K562 (cell line): ENCODE data around the gene SLC22A4. TPM values are rescaled to one million over a fixed set of nuclear protein-coding genes. Genes with fewer than 3 reads are reported as not detected.

Source experiments
- ATAC-seq: fragments of 200-7000 bp; cut with Tn5 transposase; 3 replicates; pipeline ENCODE4 v1.9.1; 2020; ENCODE audit warnings: moderate library complexity
- BruUV-seq: library from RNA; stranded (reverse); fragments of 400-500 nt; replicated peaks from 2 replicates; lab custom pipeline; 2021; lab: Mats Ljungman, UMichigan
- CTCF ChIA-PET: fragments of 300-600 bp; formaldehyde crosslinking; extraction: SDS; loops from one replicate; lab custom pipeline; 2021; ENCODE audit warnings: low intra/inter-chr PET ratio; lab: Yijun Ruan, JAX
- POLR2A ChIA-PET: fragments of 300-600, 350-650 bp; sonication (Branson Sonifier 250); formaldehyde crosslinking; extraction: SDS; loops from one replicate; lab custom pipeline; 2021; ENCODE audit warnings: antibody characterized with exemption, inconsistent platforms; lab: Yijun Ruan, JAX
- DNase-seq, 4 experiments: peaks; one replicate each; pipeline versions ENCODE4 v3.0.0 to v3.0.0-alpha.2; 2011 to 2018; ENCODE audit warnings: low spot score in 3 of 4, mixed read lengths in 3 of 4; ENCODE audit errors: extremely low read depth in 1 of 4
- FAIRE-seq: peaks from 2 replicates; lab custom pipeline; 2011; peaks lifted over from hg19 to GRCh38; lab: Jason Lieb, UNC
- H2AFZ ChIP-seq: 2 replicates; pipeline ENCODE4 v1.6.0; 2011; ENCODE audit warnings: low read depth, low read length, control low read depth, inconsistent platforms
- H3K27ac ChIP-seq: fragments of 200-600 bp; 3 replicates; pipeline ENCODE4 v1.8.0; 2011; ENCODE audit warnings: low read depth, mild to moderate bottlenecking, control low read depth, inconsistent platforms, low read length, moderate library complexity, mixed read lengths; ENCODE audit errors: extremely low read depth
- H3K27me3 ChIP-seq, 2 experiments: fragments of 300-600 bp in 1 of 2; 2 replicates in 1 of 2; 3 replicates in 1 of 2; pipeline versions ENCODE4 v1.6.0 to v1.8.0; 2011; ENCODE audit warnings: inconsistent platforms in 2 of 2, low read length in 2 of 2, mild to moderate bottlenecking in 1 of 2, mixed read lengths in 1 of 2, moderate library complexity in 1 of 2; ENCODE audit not compliant: control insufficient read depth in 2 of 2, insufficient read depth in 2 of 2
- H3K36me3 ChIP-seq: fragments of 300-600 bp; 3 replicates; pipeline ENCODE4 v1.8.0; 2011; ENCODE audit warnings: mild to moderate bottlenecking, low read length, inconsistent platforms; ENCODE audit not compliant: control insufficient read depth, insufficient read depth
- H3K4me1 ChIP-seq, 2 experiments: fragments of 200-600 bp in 1 of 2; replicated peaks in 1 of 2; 2 replicates in 1 of 2; 3 replicates in 1 of 2; pipeline versions ENCODE4 v1.5.1 to v1.8.0; 2011; ENCODE audit warnings: inconsistent platforms in 2 of 2, low read length in 2 of 2, mild to moderate bottlenecking in 1 of 2, mixed read lengths in 1 of 2, moderate library complexity in 1 of 2; ENCODE audit not compliant: control insufficient read depth in 2 of 2, insufficient read depth in 2 of 2
- H3K4me2 ChIP-seq: 2 replicates; pipeline ENCODE4 v1.6.1; 2011; ENCODE audit warnings: low read length, control low read depth, inconsistent platforms, mixed read lengths; ENCODE audit not compliant: insufficient read depth
- H3K4me3 ChIP-seq: fragments of 200-600 bp; sonication (generic), shearing (Covaris generic); 2 replicates; pipeline ENCODE4 v1.5.1; 2016; ENCODE audit warnings: control low read depth, inconsistent platforms
- H3K79me2 ChIP-seq: fragments of 200-600 bp; 3 replicates; pipeline ENCODE4 v1.8.0; 2011; ENCODE audit warnings: low read length, inconsistent platforms; ENCODE audit not compliant: control insufficient read depth, insufficient read depth
- H3K9ac ChIP-seq, 2 experiments: 2 replicates each; pipeline versions ENCODE4 v1.6.0 to v1.6.1; 2011; ENCODE audit warnings: low read depth in 2 of 2, low read length in 2 of 2, control low read depth in 1 of 2, inconsistent platforms in 1 of 2, mild to moderate bottlenecking in 1 of 2, mixed read lengths in 1 of 2; ENCODE audit not compliant: insufficient read depth in 1 of 2
- H3K9me1 ChIP-seq: one replicate; pipeline ENCODE4 v1.6.0; 2011; ENCODE audit warnings: inconsistent platforms, mild to moderate bottlenecking, low read length, moderate library complexity; ENCODE audit not compliant: control insufficient read depth, insufficient read depth
- H3K9me3 ChIP-seq: replicated peaks from 2 replicates; pipeline ENCODE4 v1.5.1; 2011; ENCODE audit warnings: low read depth, low read length, inconsistent platforms; ENCODE audit not compliant: control insufficient read depth, insufficient read depth
- H4K20me1 ChIP-seq: replicated peaks from 2 replicates; pipeline ENCODE4 v1.6.1; 2011; ENCODE audit warnings: low read length, inconsistent platforms, mixed read lengths; ENCODE audit not compliant: control insufficient read depth, insufficient read depth
- ELF1 ChIP-seq: fragments of 200-800 bp; sonication (Bioruptor generic); IDR thresholded peaks from 2 replicates; pipeline ENCODE4 v1.6.1; 2016; ENCODE audit warnings: missing genetic modification characterization, missing compliant biosample characterization
- ETV6 ChIP-seq, 3 experiments: fragments of 150-350 bp in 1 of 3; sonication (generic) in 1 of 3; formaldehyde crosslinking in 1 of 3; IDR thresholded peaks; 2 replicates each; pipeline versions ENCODE4 v1.6.1 to v1.8.0; 2014 to 2022; ENCODE audit warnings: borderline replicate concordance in 2 of 3, low read depth in 2 of 3, antibody characterized with exemption in 1 of 3, low read length in 1 of 3, mild to moderate bottlenecking in 1 of 3, missing genetic modification reagents in 1 of 3
- HMG20B ChIP-seq: fragments of 250-450 bp; sonication (Bioruptor Pico); IDR thresholded peaks from 2 replicates; pipeline ENCODE4 v1.5.0; 2021; ENCODE audit warnings: mild to moderate bottlenecking
- KAT2B ChIP-seq: IDR thresholded peaks from one replicate; pipeline ENCODE4 v1.6.1; 2012; ENCODE audit warnings: low read depth, mild to moderate bottlenecking, control low read depth, inconsistent platforms, low read length, moderate library complexity
- KDM5B ChIP-seq: fragments of 200-600 bp; sonication (generic); IDR thresholded peaks from 2 replicates; pipeline ENCODE4 v1.6.1; 2012; ENCODE audit warnings: low read depth, mild to moderate bottlenecking, moderate library complexity, low read length, control low read depth, inconsistent platforms; ENCODE audit not compliant: insufficient replicate concordance
- MCM2 ChIP-seq: fragments of 450-650 bp; IDR thresholded peaks from 2 replicates; pipeline ENCODE4 v1.6.1; 2017; ENCODE audit warnings: low read depth, mild to moderate bottlenecking
- POLR2H ChIP-seq: IDR thresholded peaks from 2 replicates; pipeline ENCODE4 v1.6.1; 2016; ENCODE audit warnings: missing genetic modification characterization, low read depth, mild to moderate bottlenecking, control low read depth, missing compliant biosample characterization, moderate library complexity
- SMARCA5 ChIP-seq: fragments of 450-650 bp; IDR thresholded peaks from 2 replicates; pipeline ENCODE4 v1.6.1; 2016
- ZNF586 ChIP-seq: fragments of 450-650 bp; formaldehyde crosslinking; conservative IDR thresholded peaks from 2 replicates; pipeline ENCODE4 v1.4.0; 2020; ENCODE audit warnings: mild to moderate bottlenecking, moderate library complexity
- ZNF644 ChIP-seq: fragments of 200-800 bp; sonication (Bioruptor generic); IDR thresholded peaks from 2 replicates; pipeline ENCODE4 v1.6.1; 2016; ENCODE audit warnings: low read depth, missing genetic modification characterization, missing compliant biosample characterization
- ZNF696 ChIP-seq: fragments of 250-450 bp; sonication (Bioruptor Pico); conservative IDR thresholded peaks from 2 replicates; pipeline ENCODE4 v1.4.0; 2020; ENCODE audit warnings: mild to moderate bottlenecking, moderate library complexity
- ZNF76 ChIP-seq: fragments of 250-450 bp; sonication (Bioruptor Pico); IDR thresholded peaks from 2 replicates; pipeline ENCODE4 v1.4.0; 2020; ENCODE audit warnings: mild to moderate bottlenecking, moderate library complexity, borderline replicate concordance
- ZNF764 ChIP-seq: fragments of 250-450 bp; sonication (Bioruptor Pico); IDR thresholded peaks from 2 replicates; pipeline ENCODE4 v1.4.0; 2020; ENCODE audit warnings: low read depth, mild to moderate bottlenecking, moderate library complexity
- WGBS: fragments of 100-300 bp; shearing (Covaris generic); methylation state at CpG from one replicate; pipeline ENCODE4 v1.1.6; 2016; ENCODE audit warnings: low coverage, mixed read lengths; ENCODE audit not compliant: insufficient coverage; ENCODE audit errors: missing lambda C conversion rate; 5-methylcytosine and 5-hydroxymethylcytosine counted together
- in situ Hi-C: fragments of 300-500 bp; cut with MboI; formaldehyde crosslinking; loops from 4 replicates; pipeline ENCODE4 v1.15.0; 2018; ENCODE audit warnings: inconsistent platforms, mixed read lengths
- intact Hi-C: fragments of 100-400 bp; cut with micrococcal nuclease; formaldehyde crosslinking; loops from 2 replicates; pipeline ENCODE4 v1.14.2; 2022
- polyA plus RNA-seq, 8 experiments: library from polyadenylated mRNA; depleted of rRNA in 4 of 8; stranded (reverse) in 5 of 8; unstranded in 3 of 8; fragments of >200 nt; fragmentation: Nextera tagmentation in 2 of 8; fragmentation: Illumina TruSeq in 1 of 8; extraction: Ambion mirVana in 2 of 8; extraction: Trizol in 1 of 8; gene quantifications; 2 replicates each; pipeline versions ENCODE4 v1.2.1 to v1.2.3, GENCODE V29; 2011 to 2014; ENCODE audit warnings: inconsistent platforms in 1 of 8, missing spikeins in 1 of 8
- total RNA-seq, 7 experiments: library from RNA; depleted of rRNA in 6 of 7; stranded (reverse); fragments of >200 nt in 6 of 7; fragmentation: Illumina TruSeq in 2 of 7; extraction: Trizol in 2 of 7; gene quantifications; 2 replicates each; pipeline versions ENCODE4 v1.2.1 to v1.2.3, GENCODE V29; 2011 to 2021; ENCODE audit warnings: low replicate concordance in 1 of 7
- TF ChIP-seq, protein P1 (sequence below), 3 experiments: fragments of 200-800 bp in 1 of 3; sonication (Bioruptor generic) in 1 of 3; sonication (generic) in 1 of 3; formaldehyde crosslinking in 1 of 3; IDR thresholded peaks; 2 replicates each; pipeline versions ENCODE4 v1.6.1 to v1.8.0; 2016 to 2022; ENCODE audit warnings: mild to moderate bottlenecking in 2 of 3, missing compliant biosample characterization in 2 of 3, missing genetic modification characterization in 2 of 3, missing genetic modification reagents in 1 of 3
- TF ChIP-seq, protein P2 (sequence below): fragments of 250-450 bp; sonication (Bioruptor Pico); IDR thresholded peaks from 2 replicates; pipeline ENCODE4 v1.4.0; 2020

The SLC22A4 gene
- total and polyA plus RNA-seq, 9 of the 15 experiments (the other 6 are each of a cell fraction or from before 2014, with no cell fraction given), result 2.7 to 9.5 (median 6.2) TPM

DNA sequence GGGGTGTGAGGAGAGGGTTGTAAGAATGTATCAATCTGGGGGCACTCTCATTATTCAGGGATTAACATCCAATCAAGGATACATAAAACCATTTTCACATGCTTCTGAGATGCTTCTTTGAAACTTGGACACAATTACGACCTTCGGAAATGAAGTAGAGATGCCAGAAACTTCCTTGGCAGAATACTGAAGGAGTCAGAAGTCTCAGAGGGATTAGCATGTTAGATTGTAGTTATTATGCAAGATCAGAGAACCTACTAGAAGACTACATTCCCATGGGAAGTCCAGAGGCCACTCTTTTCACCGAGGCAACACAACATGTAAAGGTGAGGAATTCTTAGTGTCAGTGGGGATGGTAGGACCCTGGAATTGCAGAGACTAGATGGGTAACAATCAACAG is 5.1 kb upstream of the SLC22A4 start:
- ATAC-seq (no peak), FAIRE-seq (no peak), DNase-seq (no peak)
- no peaks in the 10 kb centered on the region for H3K9me3 ChIP-seq
- POLR2A ChIA-PET, result interaction anchor here (1.2 kb wide), 1 partner anchor 24 kb away, joined by 3 read pairs; no protein-coding TSS in a partner anchor
- H3K36me3 ChIP-seq, result no peaks in the 10 kb centered on the region
- WGBS, result 85% methylated on average over 3 of the region's 3 CpGs
- H3K4me3 ChIP-seq, result no peak overlapping the region
- H3K79me2 ChIP-seq, result peaks cover 22% of the 10 kb centered on the region
- no peaks in the 10 kb centered on the region for H3K9me1 ChIP-seq
- CTCF ChIA-PET, result no interaction called here
- in situ Hi-C loops, result no loop called here
- H3K27ac ChIP-seq, result no peak overlapping the region
- peaks cover 12 to 15% of the 10 kb centered on the region in 2 experiments; a peak in 4 of 5 replicates for H3K4me1 ChIP-seq
- H4K20me1 ChIP-seq, result no peaks in the 10 kb centered on the region
- intact Hi-C loops, result no loop called here
- H3K27me3 ChIP-seq, result no peaks in the 10 kb centered on the region
- TF ChIP-seq ZNF644 (tag), result no peak
- no peak for TF ChIP-seq ZNF696 (CRISPR knock-in tag)
- TF ChIP-seq KAT2B, result no peak
- TF ChIP-seq HMG20B, result no peak
- no peak for TF ChIP-seq MCM2
- TF ChIP-seq, protein P1, sequence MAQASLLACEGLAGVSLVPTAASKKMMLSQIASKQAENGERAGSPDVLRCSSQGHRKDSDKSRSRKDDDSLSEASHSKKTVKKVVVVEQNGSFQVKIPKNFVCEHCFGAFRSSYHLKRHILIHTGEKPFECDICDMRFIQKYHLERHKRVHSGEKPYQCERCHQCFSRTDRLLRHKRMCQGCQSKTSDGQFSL (CRISPR knock-in tag; IDR thresholded peaks at IDR 0.05), result no peak
- TF ChIP-seq, protein P1 (tag; IDR thresholded peaks at IDR 0.05), result no peak
- TF ChIP-seq SMARCA5, result no peak
- TF ChIP-seq ZNF76 (CRISPR knock-in tag), result no peak
- TF ChIP-seq KDM5B, result no peak
- TF ChIP-seq POLR2H (tag), result no peak
- TF ChIP-seq, protein P2, sequence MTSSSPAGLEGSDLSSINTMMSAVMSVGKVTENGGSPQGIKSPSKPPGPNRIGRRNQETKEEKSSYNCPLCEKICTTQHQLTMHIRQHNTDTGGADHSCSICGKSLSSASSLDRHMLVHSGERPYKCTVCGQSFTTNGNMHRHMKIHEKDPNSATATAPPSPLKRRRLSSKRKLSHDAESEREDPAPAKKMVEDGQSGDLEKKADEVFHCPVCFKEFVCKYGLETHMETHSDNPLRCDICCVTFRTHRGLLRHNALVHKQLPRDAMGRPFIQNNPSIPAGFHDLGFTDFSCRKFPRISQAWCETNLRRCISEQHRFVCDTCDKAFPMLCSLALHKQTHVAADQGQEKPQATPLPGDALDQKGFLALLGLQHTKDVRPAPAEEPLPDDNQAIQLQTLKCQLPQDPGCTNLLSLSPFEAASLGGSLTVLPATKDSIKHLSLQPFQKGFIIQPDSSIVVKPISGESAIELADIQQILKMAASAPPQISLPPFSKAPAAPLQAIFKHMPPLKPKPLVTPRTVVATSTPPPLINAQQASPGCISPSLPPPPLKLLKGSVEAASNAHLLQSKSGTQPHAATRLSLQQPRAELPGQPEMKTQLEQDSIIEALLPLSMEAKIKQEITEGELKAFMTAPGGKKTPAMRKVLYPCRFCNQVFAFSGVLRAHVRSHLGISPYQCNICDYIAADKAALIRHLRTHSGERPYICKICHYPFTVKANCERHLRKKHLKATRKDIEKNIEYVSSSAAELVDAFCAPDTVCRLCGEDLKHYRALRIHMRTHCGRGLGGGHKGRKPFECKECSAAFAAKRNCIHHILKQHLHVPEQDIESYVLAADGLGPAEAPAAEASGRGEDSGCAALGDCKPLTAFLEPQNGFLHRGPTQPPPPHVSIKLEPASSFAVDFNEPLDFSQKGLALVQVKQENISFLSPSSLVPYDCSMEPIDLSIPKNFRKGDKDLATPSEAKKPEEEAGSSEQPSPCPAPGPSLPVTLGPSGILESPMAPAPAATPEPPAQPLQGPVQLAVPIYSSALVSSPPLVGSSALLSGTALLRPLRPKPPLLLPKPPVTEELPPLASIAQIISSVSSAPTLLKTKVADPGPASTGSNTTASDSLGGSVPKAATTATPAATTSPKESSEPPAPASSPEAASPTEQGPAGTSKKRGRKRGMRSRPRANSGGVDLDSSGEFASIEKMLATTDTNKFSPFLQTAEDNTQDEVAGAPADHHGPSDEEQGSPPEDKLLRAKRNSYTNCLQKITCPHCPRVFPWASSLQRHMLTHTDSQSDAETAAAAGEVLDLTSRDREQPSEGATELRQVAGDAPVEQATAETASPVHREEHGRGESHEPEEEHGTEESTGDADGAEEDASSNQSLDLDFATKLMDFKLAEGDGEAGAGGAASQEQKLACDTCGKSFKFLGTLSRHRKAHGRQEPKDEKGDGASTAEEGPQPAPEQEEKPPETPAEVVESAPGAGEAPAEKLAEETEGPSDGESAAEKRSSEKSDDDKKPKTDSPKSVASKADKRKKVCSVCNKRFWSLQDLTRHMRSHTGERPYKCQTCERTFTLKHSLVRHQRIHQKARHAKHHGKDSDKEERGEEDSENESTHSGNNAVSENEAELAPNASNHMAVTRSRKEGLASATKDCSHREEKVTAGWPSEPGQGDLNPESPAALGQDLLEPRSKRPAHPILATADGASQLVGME (CRISPR knock-in tag), result no peak
- TF ChIP-seq ZNF586 (CRISPR knock-in tag), result no peak
- TF ChIP-seq ETV6 (IDR thresholded peaks at IDR 0.05; ENCODE audit: borderline replicate concordance in 1 of 2, low read depth in 2 of 2, low read length in 1 of 2), result no peak
- no peak for TF ChIP-seq ETV6 (CRISPR knock-in tag; IDR thresholded peaks at IDR 0.05; ENCODE audit: borderline replicate concordance)
- no peak for TF ChIP-seq ZNF764
- TF ChIP-seq ELF1 (tag), result no peak
- H2AFZ ChIP-seq, result no peak overlapping the region
- BruUV-seq, result no TSS peak
- H3K9ac ChIP-seq, result no peak overlapping the region
- H3K4me2 ChIP-seq, result no peak overlapping the region
